NCI-H345 treated with DMSO at 0.1 percent for 48 hours (cell line): Measurements from ENCODE around the gene LCN9.
A peak's percentile ranks its signal among the peaks of the same experiment; 100 is the strongest.

Source experiments
- DNase-seq: peaks from one replicate; lab custom pipeline; 2025; ENCODE audit not compliant: unreplicated experiment; lab: John Stamatoyannopoulos, UW

The LCN9 gene

GRCh38 chr9:135696446-135696845, 33.3 kb downstream of the LCN9 start:
- no peak for DNase-seq

GRCh38 chr9:135697226-135697625, 34.1 kb downstream of the LCN9 start:
- no peak for DNase-seq

DNA sequence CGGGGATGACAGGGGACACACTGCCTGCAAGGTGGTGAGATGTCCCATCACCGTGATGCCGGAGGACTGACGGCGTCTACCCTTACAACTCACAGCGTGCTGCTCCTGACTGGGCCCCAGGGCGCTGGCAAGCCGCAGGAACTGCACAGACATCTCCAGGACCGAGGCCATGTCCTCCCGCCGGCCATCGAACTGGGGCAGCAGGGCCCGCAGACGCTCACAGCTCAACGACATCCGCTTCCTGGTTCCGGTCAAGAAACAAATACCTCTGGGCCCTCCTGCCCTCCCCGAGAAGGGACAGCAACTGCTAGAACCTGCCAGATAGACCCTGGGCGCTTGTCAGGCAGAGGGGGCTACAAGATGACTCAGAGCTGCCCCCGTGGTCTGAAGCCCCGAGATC, 35.1 kb downstream of the LCN9 start:
- no peak for DNase-seq

GRCh38 chr9:135698767-135699166, 35.7 kb downstream of the LCN9 start:
- no peak for DNase-seq

DNA sequence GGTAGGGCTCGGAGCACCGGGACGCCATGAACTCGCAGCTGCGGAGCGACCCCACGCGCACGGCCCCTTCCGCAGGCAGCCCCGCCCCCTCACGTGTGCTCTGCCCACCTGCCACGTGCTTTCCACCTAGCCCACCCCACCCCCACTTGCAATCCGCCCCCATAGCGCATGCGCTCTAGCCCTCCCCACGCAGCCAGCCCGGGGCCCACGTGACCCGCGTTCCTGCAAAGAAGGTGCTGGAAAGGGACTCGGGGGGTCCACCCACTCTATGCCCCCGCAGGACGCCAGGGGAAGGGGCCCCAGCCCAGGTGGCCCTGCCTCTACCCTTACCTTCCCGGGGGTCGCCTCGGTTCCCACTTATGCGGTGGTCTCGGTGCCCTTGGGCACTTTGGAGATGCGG, 36.3 kb downstream of the LCN9 start, which contains the start of gene SOHLH1:
Gene SOHLH1 (minus strand): TSS at position 42 of the 400 bp plus-strand sequence. CDS start 14 bp downstream, at position 28.
- DNase-seq, result no peak

- DNase-seq, result no peak
Measured at GRCh38 chr9:135700525-135700924, 37.4 kb downstream of the LCN9 start.

DNA sequence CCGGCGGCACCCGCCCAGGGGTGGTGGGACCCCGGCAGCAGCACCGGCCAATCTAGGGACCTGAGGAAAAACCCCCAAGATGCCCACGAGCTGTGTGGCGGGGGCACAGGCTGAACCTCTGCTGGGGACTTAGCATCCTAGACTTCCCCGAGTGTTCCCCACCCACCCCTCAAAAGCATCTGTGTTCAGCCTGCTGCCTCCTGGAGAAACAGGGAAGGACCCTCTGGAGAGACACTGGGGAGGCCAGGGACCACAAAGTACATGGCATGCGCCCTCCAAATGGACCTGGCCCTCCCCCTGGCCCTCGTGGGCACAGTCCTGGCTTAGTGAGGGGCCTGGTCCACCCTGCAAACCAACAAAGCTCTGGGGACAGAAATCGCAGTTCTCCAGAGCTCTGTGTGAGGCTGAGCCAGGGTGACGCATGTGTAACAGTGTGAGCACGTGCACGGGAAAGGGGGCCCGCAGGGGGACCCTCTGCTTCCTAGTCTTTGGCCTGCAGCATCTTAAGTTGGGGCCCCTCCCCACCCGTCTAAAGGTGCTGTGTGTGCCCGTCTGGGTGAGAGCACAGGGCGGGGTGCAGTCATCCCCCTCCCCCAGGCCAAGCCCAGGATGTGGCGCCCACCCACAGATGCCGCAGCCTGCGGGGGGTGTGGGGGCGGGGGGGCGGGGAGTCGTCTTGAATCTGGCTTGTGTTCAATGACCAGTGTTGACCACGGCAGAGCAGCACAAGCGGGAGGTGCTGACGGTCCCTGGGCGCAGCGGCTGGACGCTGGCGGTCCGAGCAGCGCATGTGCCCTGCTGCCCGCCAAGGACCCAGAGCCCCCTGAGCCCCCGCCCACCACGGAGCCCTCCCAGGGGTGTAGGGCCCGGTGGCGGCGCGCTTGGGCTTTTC, 38.2 kb downstream of the LCN9 start:
- no peak for DNase-seq

GRCh38 chr9:135701959-135702721, 39.0 kb downstream of the LCN9 start, which contains the start of gene KCNT1:
Gene KCNT1 (plus strand): TSS chr9:135702185. CDS start chr9:135702259, 74 bp downstream.
- peak; percentile 22 for DNase-seq

DNA sequence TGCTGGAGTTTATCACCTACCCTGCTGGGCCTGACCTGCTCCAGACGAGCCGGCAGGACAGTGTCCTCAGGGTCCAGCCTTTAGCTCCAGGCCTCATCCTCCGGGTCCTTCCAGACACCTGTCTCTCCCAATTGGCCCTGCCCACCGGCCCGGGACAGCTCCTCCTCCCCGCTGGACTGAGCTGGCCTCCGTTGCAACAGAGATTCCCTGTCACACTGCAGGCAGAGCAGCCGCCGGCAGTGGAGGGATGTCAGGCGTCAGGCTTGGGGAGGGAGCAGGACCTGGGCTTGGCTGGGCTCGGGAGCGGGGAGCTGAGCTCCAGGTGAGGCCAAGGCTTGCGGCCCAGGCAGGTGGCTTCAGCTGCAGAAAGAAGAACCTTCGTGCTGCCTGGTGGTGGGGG, 40.6 kb downstream of the LCN9 start:
- DNase-seq, result no peak

DNA sequence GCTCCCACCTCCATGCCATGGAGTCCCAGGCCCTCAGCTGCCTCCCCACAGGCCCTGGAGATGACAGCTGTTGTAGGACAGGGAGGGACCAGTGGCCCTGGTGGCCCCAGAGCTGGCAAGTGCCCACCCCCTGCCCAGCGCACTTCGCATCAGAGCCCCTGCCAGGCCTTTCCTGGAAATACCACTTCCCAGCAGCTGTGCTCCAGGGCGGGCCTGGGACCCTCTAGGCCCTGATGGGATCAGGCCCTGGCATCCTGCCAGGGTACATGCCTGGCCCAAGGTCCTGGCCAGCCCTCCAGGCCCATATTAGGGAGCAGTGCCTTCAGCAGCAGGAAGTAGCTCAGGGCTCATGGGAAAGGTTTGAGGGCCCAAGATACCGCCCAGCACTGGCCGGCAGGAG, 41.4 kb downstream of the LCN9 start:
- DNase-seq, result no peak

DNA sequence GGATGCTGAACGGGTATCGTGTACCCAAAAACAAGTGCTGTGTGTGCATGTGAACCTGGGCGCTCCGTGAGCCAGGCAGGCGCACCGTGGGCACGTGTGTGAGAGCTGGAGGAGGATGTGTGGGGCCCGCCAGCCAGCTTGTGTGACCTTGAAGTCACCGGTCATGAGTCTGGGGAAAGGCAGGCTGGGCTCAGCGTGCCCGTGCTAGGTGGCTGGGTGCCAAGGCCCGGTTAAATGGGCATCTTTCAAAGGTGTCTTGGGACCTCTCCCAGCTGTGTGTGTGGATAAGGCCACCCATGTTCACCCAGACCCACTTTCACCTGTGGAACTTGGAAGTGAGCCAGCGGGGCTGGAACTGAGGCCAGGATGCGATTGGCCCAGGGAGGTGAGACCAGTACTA, 42.3 kb downstream of the LCN9 start:
- DNase-seq, result no peak

- no peak for DNase-seq
Measured at GRCh38 chr9:135706288-135706687, 43.2 kb downstream of the LCN9 start.

- DNase-seq, result no peak
Measured at GRCh38 chr9:135707252-135708138, 44.4 kb downstream of the LCN9 start.

DNA sequence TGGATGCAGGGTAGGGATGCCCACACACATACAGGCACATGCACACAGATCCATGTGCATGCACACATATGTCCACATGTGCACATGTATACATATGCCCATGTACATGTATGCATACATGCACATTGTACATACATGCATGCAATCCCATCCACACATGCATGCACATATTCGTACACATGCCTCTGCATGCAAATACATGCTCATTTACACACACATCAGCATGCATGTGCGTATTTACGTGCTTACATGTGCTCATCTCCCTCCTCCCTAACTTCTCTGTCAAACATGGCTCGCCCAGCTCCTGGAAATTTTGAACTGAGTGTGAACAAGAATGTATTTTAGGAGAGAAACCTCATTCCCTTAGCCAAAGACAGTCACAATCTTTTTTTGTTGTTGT, 45.1 kb downstream of the LCN9 start:
- DNase-seq, result no peak

DNA sequence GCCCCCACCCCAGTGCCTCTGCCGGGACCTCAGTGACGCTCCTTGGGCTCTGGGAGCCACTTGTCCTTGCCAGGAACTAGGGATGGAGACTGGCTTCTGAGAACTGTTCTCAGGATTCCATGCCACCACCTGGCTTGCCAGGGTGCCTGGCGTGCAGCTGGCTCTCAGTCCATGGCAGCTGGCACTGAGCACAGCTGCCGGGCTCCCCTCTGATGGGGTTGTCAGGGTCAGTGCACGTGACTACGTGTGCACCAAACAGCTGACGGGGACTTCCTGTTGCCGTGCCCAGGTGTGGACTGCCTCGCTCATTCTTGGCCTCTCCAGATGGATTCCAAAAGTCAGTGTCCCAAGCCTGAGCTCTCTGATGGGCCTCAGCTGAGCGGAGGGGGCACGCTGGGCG, 48.3 kb downstream of the LCN9 start:
- DNase-seq, result no peak

DNA sequence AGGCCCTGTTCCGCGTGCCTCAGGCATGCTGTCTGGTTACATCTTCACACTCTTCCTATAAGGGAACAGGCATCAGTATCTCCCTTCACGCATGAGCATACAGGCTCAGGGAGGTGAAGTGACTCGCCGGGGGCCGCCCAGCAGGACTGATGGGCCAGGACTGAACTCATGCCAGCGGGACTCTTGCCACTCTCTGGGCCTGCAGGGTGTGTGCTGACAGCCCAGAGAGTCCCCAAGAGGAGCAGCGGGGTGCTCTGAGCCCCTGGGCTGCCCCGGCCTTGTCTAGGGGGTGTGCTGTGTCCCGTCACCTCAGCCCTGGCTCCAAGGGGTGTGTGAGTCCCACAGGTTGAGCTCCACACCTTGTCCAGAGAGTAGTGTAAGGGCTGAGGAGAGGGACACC, 48.8 kb downstream of the LCN9 start:
- no peak for DNase-seq

DNA sequence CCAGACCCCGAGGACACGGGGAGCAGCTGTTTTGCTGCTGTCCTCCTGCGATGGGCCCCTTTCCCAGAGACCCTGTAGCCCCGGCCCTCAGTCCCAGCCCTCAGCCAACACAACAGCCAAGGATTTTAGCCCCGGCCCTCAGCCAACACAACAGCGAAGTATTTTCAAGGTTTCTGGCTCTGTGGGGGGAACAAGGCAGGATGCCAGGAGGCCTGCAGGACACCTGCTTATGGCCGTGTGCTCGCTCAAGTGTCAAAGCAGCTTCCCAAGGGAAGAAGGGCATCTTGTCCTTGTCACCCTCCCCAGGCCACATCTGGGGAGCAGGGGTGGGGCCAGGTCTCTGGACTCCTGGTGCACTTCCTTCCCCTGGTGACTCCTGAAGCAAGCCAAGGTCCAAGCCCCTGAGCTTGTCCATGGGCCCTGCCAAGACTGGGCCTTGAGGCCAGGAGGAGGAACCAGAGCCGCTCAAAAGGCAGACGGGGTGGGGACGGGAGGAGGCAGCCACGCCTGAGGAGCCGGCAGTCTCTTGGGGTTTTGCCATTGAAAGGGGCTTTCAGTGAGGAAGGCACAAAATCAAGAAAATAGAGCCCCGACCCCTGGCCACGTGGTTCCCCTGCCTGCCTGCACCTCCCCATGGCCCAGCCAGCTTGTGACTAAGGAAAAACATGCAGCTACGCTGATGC, 49.6 kb downstream of the LCN9 start:
- no peak for DNase-seq

DNA sequence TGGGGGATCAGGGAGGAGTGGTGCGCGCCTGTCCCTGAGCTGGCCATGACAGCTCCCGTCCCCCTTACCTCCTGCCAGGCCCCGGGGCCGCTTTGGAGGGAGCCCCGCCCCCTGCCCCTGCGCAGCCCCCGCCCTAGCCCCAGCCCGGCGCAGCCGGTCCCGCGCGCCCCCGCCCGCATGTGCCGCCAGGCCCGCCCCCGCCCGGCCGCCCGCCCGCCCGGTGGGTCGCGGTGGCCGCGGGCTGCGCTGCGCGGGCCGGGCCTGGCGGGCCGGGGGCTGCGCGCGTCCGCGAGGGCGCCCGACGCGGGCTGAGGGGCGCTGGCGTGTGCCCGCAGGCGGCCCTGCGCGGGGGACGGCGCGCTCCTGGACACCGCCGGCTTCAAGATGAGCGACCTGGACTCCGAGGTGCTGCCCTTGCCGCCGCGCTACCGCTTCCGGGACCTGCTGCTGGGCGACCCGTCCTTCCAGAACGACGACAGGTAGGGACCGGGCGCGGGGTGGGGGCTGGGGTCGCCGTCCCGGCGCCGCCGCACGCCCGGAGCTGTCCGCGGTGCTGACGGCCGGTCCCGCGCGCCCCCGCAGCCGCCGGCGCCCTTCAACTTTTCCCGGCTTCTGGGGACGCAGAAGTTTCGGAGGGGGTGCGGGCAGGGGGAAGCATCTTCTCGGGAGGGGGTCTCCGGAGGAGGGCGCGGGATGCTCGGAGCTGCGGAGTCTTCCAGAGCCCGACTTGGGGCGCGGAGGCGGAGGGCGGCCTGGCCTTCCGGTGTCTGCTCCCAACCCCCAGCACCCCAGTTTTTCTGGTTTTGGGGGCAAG, 51.3 kb downstream of the LCN9 start:
- no peak for DNase-seq

- no peak for DNase-seq
Measured at GRCh38 chr9:135715056-135715595, 52.0 kb downstream of the LCN9 start.
